ENCODE measurements around the gene TRPM6.

The TRPM6 gene

DNA sequence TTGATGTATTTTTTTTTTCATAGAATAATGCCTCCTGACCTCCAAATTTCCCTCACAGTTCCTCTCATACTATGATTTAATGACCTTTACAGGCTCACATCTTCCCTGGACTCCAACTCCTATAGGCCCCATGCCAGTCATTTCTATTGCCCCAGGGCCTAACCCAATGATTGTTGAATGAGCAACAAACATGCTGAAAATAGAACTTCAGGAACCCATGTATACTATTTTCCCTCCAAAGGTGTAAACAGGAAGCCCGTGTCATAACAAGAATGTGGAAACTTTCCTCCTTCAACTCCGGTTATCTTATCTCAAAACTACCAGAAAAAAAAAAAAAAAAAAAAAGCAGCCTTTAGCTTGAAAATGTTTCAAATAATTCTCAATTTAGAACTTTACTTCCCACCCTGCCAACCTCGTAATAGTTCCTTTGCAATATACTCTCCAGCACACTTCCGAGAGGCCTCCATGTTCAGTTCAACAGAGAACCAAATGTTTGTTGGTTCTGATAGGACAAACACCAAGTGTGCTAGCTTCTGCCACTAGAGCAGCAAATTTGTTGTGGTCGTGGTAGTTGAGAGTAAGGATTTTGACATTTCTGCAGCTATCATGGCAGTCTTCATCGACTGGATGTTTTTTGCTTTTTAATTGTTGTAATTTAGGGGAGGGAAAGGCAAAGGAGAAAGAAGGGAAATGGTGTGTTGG is 25.8 kb downstream of the TRPM6 start:
- TF ChIP-seq, protein P1, sequence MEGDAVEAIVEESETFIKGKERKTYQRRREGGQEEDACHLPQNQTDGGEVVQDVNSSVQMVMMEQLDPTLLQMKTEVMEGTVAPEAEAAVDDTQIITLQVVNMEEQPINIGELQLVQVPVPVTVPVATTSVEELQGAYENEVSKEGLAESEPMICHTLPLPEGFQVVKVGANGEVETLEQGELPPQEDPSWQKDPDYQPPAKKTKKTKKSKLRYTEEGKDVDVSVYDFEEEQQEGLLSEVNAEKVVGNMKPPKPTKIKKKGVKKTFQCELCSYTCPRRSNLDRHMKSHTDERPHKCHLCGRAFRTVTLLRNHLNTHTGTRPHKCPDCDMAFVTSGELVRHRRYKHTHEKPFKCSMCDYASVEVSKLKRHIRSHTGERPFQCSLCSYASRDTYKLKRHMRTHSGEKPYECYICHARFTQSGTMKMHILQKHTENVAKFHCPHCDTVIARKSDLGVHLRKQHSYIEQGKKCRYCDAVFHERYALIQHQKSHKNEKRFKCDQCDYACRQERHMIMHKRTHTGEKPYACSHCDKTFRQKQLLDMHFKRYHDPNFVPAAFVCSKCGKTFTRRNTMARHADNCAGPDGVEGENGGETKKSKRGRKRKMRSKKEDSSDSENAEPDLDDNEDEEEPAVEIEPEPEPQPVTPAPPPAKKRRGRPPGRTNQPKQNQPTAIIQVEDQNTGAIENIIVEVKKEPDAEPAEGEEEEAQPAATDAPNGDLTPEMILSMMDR (IDR thresholded peaks at IDR 0.05): no peak

DNA sequence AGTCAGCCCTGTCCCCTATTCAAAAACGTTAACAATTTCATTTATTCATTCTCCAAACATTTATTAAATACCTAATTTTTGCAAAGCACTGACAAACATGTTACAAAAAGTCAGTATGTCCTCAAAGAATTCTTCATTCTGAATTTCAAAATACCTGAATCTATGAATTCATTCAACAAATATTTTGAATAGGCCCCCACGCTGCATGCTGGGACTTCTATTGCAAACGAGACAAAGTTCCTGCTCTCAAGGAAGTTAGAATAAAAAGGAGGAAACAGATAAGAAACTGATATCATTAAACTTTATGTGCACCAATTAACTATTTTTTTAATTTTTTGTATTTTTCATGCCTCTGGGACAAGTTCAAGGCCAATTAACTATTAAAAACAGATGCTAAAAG is 26.6 kb downstream of the TRPM6 start:
- TF ChIP-seq, protein P1 (IDR thresholded peaks at IDR 0.05): no peak

DNA sequence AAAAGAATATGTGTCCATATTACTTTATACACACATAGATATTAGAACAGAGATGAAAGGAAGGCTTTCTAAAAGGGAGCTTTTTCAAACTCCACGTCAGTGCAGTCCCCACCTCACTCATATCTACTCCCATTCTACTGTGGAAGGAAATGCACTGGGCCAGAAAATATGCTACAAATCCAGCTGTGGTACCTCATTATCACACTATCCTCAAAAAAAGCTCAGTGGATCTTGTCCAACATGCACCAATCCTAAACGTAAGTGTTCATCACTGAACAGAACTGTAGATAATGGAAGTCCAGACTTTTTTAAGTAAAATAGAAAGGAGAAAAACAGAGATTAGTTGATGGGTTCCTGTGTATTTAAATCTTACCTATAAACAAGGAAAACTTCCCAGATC is 27.9 kb downstream of the TRPM6 start:
- TF ChIP-seq, protein P1 (IDR thresholded peaks at IDR 0.05): no peak

DNA sequence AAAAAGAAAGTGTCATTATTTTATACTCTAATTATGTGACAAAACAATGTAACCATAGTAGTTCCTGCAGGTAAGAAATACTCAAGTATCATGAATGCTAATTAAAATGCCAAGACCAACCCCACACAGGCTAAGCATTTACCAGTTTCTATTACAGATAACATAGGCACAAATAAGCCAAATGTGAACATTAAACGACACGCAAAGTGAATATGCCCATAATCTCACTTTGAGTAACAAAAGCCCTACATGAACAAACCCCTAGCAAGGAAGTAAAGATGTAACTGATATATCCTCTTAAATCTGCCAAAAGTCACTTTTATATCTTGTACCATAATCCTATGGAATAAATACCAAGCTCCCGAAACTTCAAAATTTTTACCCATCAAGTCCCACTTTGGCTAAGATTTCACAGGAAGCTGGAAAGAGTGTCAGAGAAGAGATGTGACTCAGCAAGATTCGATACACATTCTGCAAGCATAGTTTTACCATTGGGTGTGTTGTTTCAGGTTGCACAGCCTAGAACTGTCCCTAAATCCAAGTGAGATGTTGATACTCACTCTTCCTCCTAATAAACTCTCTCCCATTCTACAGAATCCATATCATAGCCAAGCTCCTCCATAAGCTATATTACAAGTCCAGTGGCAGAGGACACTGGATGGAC is 28.8 kb downstream of the TRPM6 start:
- TF ChIP-seq, protein P1 (IDR thresholded peaks at IDR 0.05): no peak

DNA sequence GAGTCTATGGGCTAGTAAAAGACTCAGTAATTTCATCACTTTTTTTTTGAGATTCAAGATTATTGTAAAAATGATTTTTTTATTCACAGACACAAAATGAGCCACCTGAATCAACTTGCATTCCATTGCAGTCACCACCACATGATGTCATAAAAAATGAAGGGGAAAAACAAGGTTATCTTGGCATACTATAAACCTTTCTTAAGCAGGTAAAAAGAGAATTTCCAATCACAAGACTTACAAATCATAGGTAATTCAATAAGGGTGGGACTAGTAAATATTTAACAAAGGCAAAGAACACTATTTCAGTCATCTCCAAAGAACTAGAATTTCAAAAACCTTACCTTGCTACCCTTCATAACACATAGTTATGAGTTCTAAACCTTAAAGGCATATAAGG is 30.7 kb downstream of the TRPM6 start:
- TF ChIP-seq, protein P1 (IDR thresholded peaks at IDR 0.05): no peak

DNA sequence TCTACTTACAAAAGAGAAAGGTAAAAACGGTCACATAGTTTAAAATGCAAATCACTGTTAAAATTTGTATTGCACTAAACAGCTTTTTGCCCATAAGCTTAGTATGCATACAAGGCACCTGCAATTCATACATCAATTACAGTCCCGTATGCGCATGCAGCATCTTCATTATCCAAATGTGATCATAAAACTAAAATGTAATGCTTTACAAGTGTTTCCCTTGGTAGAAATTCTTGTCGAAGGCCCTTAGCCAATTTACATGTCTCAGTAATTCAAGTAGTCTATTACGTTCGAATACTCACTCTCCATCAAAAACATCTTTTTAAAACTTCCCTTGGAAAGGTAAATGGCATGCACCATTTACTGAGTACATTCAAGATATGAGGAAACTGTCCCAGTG is 32.6 kb downstream of the TRPM6 start:
- TF ChIP-seq, protein P1 (IDR thresholded peaks at IDR 0.05): no peak

DNA sequence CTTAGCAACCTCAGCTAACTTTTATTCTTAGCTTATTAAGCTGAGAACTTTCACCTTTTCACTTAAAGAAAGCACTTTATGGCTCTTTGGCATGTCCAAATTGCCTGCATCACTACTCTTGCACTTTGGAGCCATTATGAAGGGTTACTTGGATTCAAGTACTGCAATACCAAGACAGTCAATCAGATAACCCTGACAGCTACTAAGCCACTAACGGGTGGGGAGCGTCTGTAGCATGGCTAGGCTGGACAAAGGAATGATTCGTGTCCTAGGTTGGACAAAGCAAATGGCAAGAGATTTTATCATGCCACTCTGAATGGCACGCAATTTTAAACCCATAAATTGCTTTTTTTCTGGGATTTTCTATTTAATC is 39.6 kb downstream of the TRPM6 start:
- TF ChIP-seq, protein P1 (IDR thresholded peaks at IDR 0.05): no peak
